Smooth muscle cell (in vitro differentiated cells): Measurements from ENCODE around the gene ZNF311. TPM values are rescaled to one million over a fixed set of nuclear protein-coding genes. Genes with fewer than 3 reads are reported as not detected.
"Not testable (repeated sequence)": the region's sequence is repeated elsewhere in the genome, so short reads cannot be mapped to it uniquely, and the experiment has no call there.

ENCODE experiments used
- DNase-seq: peaks from one replicate; lab custom pipeline; 2025; ENCODE audit not compliant: unreplicated experiment; lab: John Stamatoyannopoulos, UW
- H2AFZ ChIP-seq: fragments of 200-600 bp; sonication (generic); 2 replicates; pipeline ENCODE4 v1.6.0; 2016; ENCODE audit warnings: antibody characterized with exemption, low read depth, mild to moderate bottlenecking
- H3F3A ChIP-seq: fragments of 200-600 bp; sonication (generic); 2 replicates; pipeline ENCODE4 v1.6.0; 2017; ENCODE audit warnings: antibody characterized with exemption, low read depth
- H3K27ac ChIP-seq: fragments of 200-600 bp; sonication (generic); 2 replicates; pipeline ENCODE4 v1.5.1; 2016; ENCODE audit warnings: low read depth, mild to moderate bottlenecking
- H3K27me3 ChIP-seq: fragments of 200-600 bp; sonication (generic); 2 replicates; pipeline ENCODE4 v1.6.1; 2016; ENCODE audit warnings: low read depth, mild to moderate bottlenecking
- H3K36me3 ChIP-seq: fragments of 200-600 bp; sonication (generic); 2 replicates; pipeline ENCODE4 v1.5.1; 2016; ENCODE audit warnings: low read depth
- H3K4me1 ChIP-seq: fragments of 200-600 bp; sonication (generic); 2 replicates; pipeline ENCODE4 v1.5.1; 2016; ENCODE audit warnings: low read depth
- H3K4me2 ChIP-seq: fragments of 200-600 bp; sonication (generic); 2 replicates; pipeline ENCODE4 v1.6.0; 2016; ENCODE audit warnings: mild to moderate bottlenecking
- H3K4me3 ChIP-seq: fragments of 200-600 bp; sonication (generic); 2 replicates; pipeline ENCODE4 v1.5.1; 2016; ENCODE audit warnings: mild to moderate bottlenecking
- H3K79me2 ChIP-seq: fragments of 200-600 bp; sonication (generic); 2 replicates; pipeline ENCODE4 v1.6.0; 2016; ENCODE audit warnings: low read depth, mild to moderate bottlenecking
- H3K9ac ChIP-seq: fragments of 200-600 bp; sonication (generic); 2 replicates; pipeline ENCODE4 v1.6.0; 2016; ENCODE audit warnings: low read depth
- H3K9me3 ChIP-seq: fragments of 200-600 bp; sonication (generic); replicated peaks from 2 replicates; pipeline ENCODE4 v1.5.1; 2016; ENCODE audit warnings: low read depth
- H4K20me1 ChIP-seq: fragments of 200-600 bp; sonication (generic); 2 replicates; pipeline ENCODE4 v1.6.0; 2016; ENCODE audit warnings: low read depth
- WGBS: methylation state at CpG from one replicate; pipeline ENCODE4 v1.1.7; 2016; ENCODE audit warnings: low lambda C conversion rate; 5-methylcytosine and 5-hydroxymethylcytosine counted together
- polyA plus RNA-seq: library from polyadenylated mRNA; unstranded; fragments of >200 nt; fragmentation: Nextera tagmentation; extraction: Ambion mirVana; gene quantifications from 2 replicates; pipeline ENCODE4 v1.2.1, GENCODE V29; 2016
- total RNA-seq: library from RNA; depleted of rRNA; stranded (reverse); fragments of >200 nt; gene quantifications from 2 replicates; pipeline ENCODE4 v1.2.3, GENCODE V29; 2014
- TF ChIP-seq, protein P1 (sequence below): fragments of 200-600 bp; sonication (generic); IDR thresholded peaks from 2 replicates; pipeline ENCODE4 v1.5.1; 2017; ENCODE audit warnings: borderline replicate concordance, mild to moderate bottlenecking, antibody characterized with exemption; ENCODE audit not compliant: insufficient read depth, poor library complexity, severe bottlenecking

The ZNF311 gene
- total and polyA plus RNA-seq, 2 experiments from 2014 or later: 0.17 to 0.58 TPM

DNA sequence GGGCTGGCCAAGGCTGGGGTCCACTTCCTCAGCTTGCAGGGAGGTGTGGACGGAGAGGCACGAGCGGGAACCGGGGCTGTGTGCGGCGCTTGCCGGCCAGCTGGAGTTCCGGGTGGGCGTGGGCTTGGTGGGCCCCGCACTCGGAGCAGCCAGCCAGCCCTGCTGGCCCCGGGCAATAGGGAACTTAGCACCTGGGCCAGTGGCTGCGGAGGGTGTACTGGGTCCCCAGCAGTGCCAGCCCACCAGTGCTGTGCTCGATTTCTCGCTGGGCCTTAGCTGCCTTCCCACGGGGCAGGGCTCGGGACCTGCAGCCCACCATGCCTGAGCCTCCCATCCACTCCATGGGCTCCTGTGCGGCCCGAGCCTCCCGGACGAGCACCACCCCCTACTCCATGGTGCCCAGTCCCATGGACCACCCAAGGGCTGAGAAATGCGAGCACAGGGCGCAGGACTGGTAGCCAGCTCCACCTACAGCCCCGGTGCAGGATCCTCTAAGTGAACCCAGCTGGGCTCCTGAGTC is 47.3 kb downstream of the ZNF311 start:
- H3K4me2 ChIP-seq: not testable (repeated sequence)

DNA sequence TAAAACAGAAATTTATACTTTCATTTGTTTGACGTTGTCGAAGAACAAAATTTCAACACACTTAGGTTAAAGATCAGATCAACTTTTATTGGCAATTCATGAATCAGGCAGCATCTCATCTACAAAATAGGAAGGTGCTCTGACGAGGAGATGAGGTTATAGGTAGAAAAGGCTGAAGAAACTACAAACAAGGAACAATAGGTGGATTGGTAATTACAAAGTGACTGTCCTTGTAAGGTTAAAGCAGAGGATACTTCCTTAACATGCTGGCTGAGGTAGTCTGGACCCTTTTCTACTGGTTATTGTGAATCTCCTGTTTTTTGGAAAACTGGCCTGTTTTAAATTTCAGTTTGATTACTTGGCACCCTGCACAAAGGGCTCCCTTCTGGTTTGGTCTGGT is 48.8 kb downstream of the ZNF311 start:
- Histone ChIP-seq H3K9me3 (no peaks in the 10 kb centered on the region), H4K20me1 (no peaks in the 10 kb centered on the region), H3F3A (peaks cover 5% of the 10 kb centered on the region), H3K4me3 (no peak overlapping the region), H3K9ac (no peak overlapping the region), H2AFZ (no peak overlapping the region), H3K36me3 (no peaks in the 10 kb centered on the region), H3K4me2 (no peak overlapping the region), H3K79me2 (no peaks in the 10 kb centered on the region), H3K27ac (no peak overlapping the region), H3K4me1 (no peaks in the 10 kb centered on the region), H3K27me3 (no peaks in the 10 kb centered on the region)
- TF ChIP-seq, protein P1, sequence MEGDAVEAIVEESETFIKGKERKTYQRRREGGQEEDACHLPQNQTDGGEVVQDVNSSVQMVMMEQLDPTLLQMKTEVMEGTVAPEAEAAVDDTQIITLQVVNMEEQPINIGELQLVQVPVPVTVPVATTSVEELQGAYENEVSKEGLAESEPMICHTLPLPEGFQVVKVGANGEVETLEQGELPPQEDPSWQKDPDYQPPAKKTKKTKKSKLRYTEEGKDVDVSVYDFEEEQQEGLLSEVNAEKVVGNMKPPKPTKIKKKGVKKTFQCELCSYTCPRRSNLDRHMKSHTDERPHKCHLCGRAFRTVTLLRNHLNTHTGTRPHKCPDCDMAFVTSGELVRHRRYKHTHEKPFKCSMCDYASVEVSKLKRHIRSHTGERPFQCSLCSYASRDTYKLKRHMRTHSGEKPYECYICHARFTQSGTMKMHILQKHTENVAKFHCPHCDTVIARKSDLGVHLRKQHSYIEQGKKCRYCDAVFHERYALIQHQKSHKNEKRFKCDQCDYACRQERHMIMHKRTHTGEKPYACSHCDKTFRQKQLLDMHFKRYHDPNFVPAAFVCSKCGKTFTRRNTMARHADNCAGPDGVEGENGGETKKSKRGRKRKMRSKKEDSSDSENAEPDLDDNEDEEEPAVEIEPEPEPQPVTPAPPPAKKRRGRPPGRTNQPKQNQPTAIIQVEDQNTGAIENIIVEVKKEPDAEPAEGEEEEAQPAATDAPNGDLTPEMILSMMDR: no peak
- DNase-seq: no peak
- WGBS: 91% methylated on average over 3 of the region's 3 CpGs

More for the DNA sequence above, 47.3 kb downstream of the ZNF311 start:
- H3K9me3 ChIP-seq, H3F3A ChIP-seq, H2AFZ ChIP-seq, H3K9ac ChIP-seq, H3K79me2 ChIP-seq, H3K4me3 ChIP-seq, H3K36me3 ChIP-seq, DNase-seq, H3K27ac ChIP-seq, H3K4me1 ChIP-seq, H3K27me3 ChIP-seq, H4K20me1 ChIP-seq: not testable (repeated sequence)
- 97% methylated on average over 24 of the region's 24 CpGs for WGBS

- H3K27ac ChIP-seq: no peak overlapping the region
- WGBS: 9% methylated on average over 22 of the region's 22 CpGs
Measured at GRCh38 chr6:28953585-28954258, 51.4 kb downstream of the ZNF311 start.

DNA sequence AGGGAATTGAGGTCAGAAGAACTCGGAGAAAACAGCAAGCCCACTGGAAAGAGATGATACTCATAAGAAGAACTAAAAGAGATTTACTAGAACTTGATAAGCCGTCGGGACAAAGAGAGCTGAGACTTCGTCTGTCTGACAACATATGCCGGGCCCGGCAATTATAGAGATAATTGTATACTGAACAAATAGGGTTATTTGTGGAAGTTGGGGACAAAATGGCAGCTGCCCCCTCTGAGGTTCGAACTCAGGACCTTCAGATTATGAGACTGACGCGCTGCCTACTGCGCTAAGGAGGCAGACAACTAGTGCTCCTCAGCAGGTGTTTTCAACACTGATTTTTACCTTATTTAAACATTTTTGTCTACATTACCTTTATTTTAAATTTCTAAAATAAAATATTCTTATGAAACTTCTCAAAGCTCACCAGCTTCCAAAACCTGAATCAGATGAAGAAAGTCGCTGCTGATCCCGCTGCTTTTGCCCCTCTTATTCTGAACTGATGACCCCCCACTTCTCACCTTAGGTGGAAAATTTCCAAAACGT is 52.0 kb downstream of the ZNF311 start:
- H3K27me3 ChIP-seq: no peaks in the 10 kb centered on the region
- TF ChIP-seq, protein P1: no peak
- H3K79me2 ChIP-seq: no peaks in the 10 kb centered on the region
- 10% methylated on average over 13 of the region's 13 CpGs for WGBS
- no peak overlapping the region for H3K27ac ChIP-seq
- H3K9me3 ChIP-seq: no peaks in the 10 kb centered on the region
- peak overlapping the region; percentile 79 for H3K4me3 ChIP-seq
- H3F3A ChIP-seq: peaks cover 5% of the 10 kb centered on the region
- no peak for DNase-seq
- no peaks in the 10 kb centered on the region for H4K20me1 ChIP-seq
- no peaks in the 10 kb centered on the region for H3K36me3 ChIP-seq
- peak overlapping the region; percentile 96 for H3K4me2 ChIP-seq
- H3K9ac ChIP-seq: peak overlapping the region; percentile 44
- peak overlapping the region; percentile 100 for H2AFZ ChIP-seq
- H3K4me1 ChIP-seq: no peaks in the 10 kb centered on the region

More at GRCh38 chr6:28953585-28954258, 51.4 kb downstream of the ZNF311 start:
- no peaks in the 10 kb centered on the region for H3K9me3 ChIP-seq
- H3K79me2 ChIP-seq: no peaks in the 10 kb centered on the region
- H4K20me1 ChIP-seq: no peaks in the 10 kb centered on the region
- H3K27me3 ChIP-seq: no peaks in the 10 kb centered on the region
- H3F3A ChIP-seq: peaks cover 5% of the 10 kb centered on the region
- no peak for DNase-seq
- H3K4me3 ChIP-seq: peak overlapping the region; percentile 79
- TF ChIP-seq, protein P1: no peak
- H2AFZ ChIP-seq: peak overlapping the region; percentile 100
- peak overlapping the region; percentile 96 for H3K4me2 ChIP-seq
- H3K36me3 ChIP-seq: no peaks in the 10 kb centered on the region
- H3K9ac ChIP-seq: peak overlapping the region; percentile 44
- no peaks in the 10 kb centered on the region for H3K4me1 ChIP-seq

DNA sequence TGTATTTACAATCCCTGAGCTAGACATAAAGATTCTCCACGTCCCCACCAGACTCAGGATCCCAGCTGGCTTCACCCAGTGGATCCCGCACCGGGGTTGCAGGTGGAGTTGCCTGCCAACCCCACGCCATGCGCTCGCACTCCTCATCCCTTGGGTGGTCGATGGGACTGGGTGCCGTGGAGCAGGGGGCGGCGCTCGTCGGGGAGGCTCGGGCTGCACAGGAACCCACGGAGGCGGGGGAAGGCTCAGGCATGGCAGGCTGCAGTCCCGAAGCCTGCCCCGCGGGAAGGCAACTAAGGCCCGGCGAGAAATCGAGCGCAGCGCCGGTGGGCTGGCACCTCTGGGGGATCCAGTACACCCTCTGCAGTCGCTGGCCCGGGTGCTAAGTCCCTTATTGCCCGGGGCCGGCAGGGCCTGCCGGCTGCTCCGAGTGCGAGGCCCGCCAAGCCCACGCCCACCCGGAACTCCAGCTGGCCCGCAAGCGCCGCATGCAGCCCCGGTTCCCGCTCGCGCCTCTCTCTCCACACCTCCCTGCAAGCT is 55.4 kb downstream of the ZNF311 start:
- H3K27ac ChIP-seq, H3K4me1 ChIP-seq, DNase-seq, H3K36me3 ChIP-seq, H3K27me3 ChIP-seq, H3K9ac ChIP-seq, H2AFZ ChIP-seq, H3K4me2 ChIP-seq, H3K79me2 ChIP-seq, H3K9me3 ChIP-seq, H4K20me1 ChIP-seq, H3F3A ChIP-seq, H3K4me3 ChIP-seq: not testable (repeated sequence)
- 95% methylated on average over 33 of the region's 41 CpGs for WGBS
